Neuronal stem cell (in vitro differentiated cells): ENCODE results near the gene ADGRG6. TPM values are rescaled to one million over a fixed set of nuclear protein-coding genes. Genes with fewer than 3 reads are reported as not detected.

Experiments
- DNase-seq: peaks from one replicate; pipeline ENCODE4 v3.0.0-alpha.2; 2013; ENCODE audit warnings: low spot score
- H2AFZ ChIP-seq: one replicate; pipeline ENCODE4 v1.6.1; 2013; ENCODE audit warnings: mild to moderate bottlenecking, low read length, inconsistent platforms
- H2AK5ac ChIP-seq: 2 replicates; pipeline ENCODE4 v1.6.1; 2013; ENCODE audit warnings: low read depth, mild to moderate bottlenecking, inconsistent platforms, low read length, moderate library complexity, mixed read lengths
- H2BK120ac ChIP-seq: 2 replicates; pipeline ENCODE4 v1.6.1; 2013; ENCODE audit warnings: low read depth, mild to moderate bottlenecking, inconsistent platforms, low read length, moderate library complexity, mixed read lengths
- H2BK12ac ChIP-seq: one replicate; pipeline ENCODE4 v1.6.1; 2013; ENCODE audit warnings: low read length, inconsistent platforms
- H2BK15ac ChIP-seq: 2 replicates; pipeline ENCODE4 v1.6.1; 2013; ENCODE audit warnings: mild to moderate bottlenecking, low read length, inconsistent platforms, mixed read lengths
- H2BK5ac ChIP-seq: one replicate; pipeline ENCODE4 v1.6.1; 2013; ENCODE audit warnings: inconsistent platforms, mild to moderate bottlenecking, low read length, moderate library complexity
- H3K14ac ChIP-seq: one replicate; pipeline ENCODE4 v1.6.1; 2013; ENCODE audit warnings: low read length, inconsistent platforms
- H3K18ac ChIP-seq: 2 replicates; pipeline ENCODE4 v1.6.1; 2013; ENCODE audit warnings: low read length, inconsistent platforms
- H3K23ac ChIP-seq: 2 replicates; pipeline ENCODE4 v1.6.1; 2013; ENCODE audit warnings: low read depth, mild to moderate bottlenecking, mixed read lengths, low read length, inconsistent platforms; ENCODE audit not compliant: poor library complexity
- H3K27ac ChIP-seq: replicated peaks from 3 replicates; pipeline ENCODE4 v1.5.1; 2013; ENCODE audit warnings: low read length, inconsistent platforms
- H3K27me3 ChIP-seq, 3 experiments: 2 replicates each; pipeline ENCODE4 v1.6.1; 2013; ENCODE audit warnings: low read length in 3 of 3, mild to moderate bottlenecking in 2 of 3, inconsistent platforms in 1 of 3, low read depth in 1 of 3, mixed read lengths in 1 of 3, moderate library complexity in 1 of 3; ENCODE audit not compliant: control insufficient read depth in 3 of 3, insufficient read depth in 3 of 3
- H3K36me3 ChIP-seq, 2 donors: replicated peaks in 1 of 2; 2 replicates each; pipeline ENCODE4 v1.6.1; 2013; ENCODE audit warnings: low read length in 2 of 2; ENCODE audit not compliant: control insufficient read depth in 2 of 2, insufficient read depth in 2 of 2
- H3K4ac ChIP-seq: 2 replicates; pipeline ENCODE4 v1.6.1; 2013; ENCODE audit warnings: inconsistent platforms, mild to moderate bottlenecking, low read length, moderate library complexity
- H3K4me1 ChIP-seq, 2 donors: 1 replicate in 1 of 2; 2 replicates in 1 of 2; pipeline ENCODE4 v1.6.1; 2013; ENCODE audit warnings: low read length in 2 of 2, low read depth in 1 of 2; ENCODE audit not compliant: control insufficient read depth in 2 of 2, insufficient read depth in 1 of 2
- H3K4me2 ChIP-seq: one replicate; pipeline ENCODE4 v1.6.1; 2013; ENCODE audit warnings: mild to moderate bottlenecking, low read length, inconsistent platforms; ENCODE audit not compliant: insufficient read depth, poor library complexity, severe bottlenecking
- H3K4me3 ChIP-seq, 2 donors: 2 replicates each; pipeline ENCODE4 v1.5.1; 2013; ENCODE audit warnings: low read length in 2 of 2, mild to moderate bottlenecking in 2 of 2, inconsistent platforms in 1 of 2, moderate library complexity in 1 of 2
- H3K79me1 ChIP-seq: one replicate; pipeline ENCODE4 v1.6.1; 2013; ENCODE audit warnings: low read depth, mild to moderate bottlenecking, inconsistent platforms, low read length, moderate library complexity
- H3K9ac ChIP-seq: one replicate; pipeline ENCODE4 v1.6.1; 2013; ENCODE audit warnings: mild to moderate bottlenecking, low read depth, low read length, inconsistent platforms; ENCODE audit not compliant: poor library complexity
- H3K9me3 ChIP-seq, 2 donors: replicated peaks in 1 of 2; 2 replicates each; pipeline versions ENCODE3 to v1.6.1; 2013; ENCODE audit warnings: low read length in 2 of 2, mild to moderate bottlenecking in 2 of 2, inconsistent platforms in 1 of 2, low read depth in 1 of 2, mixed read lengths in 1 of 2, moderate library complexity in 1 of 2; ENCODE audit not compliant: control insufficient read depth in 2 of 2, insufficient read depth in 1 of 2
- H4K8ac ChIP-seq: one replicate; pipeline ENCODE4 v1.6.1; 2013; ENCODE audit warnings: low read depth, mild to moderate bottlenecking, inconsistent platforms, low read length, moderate library complexity
- H4K91ac ChIP-seq: one replicate; pipeline ENCODE4 v1.6.1; 2013; ENCODE audit warnings: low read length, low read depth, mild to moderate bottlenecking, inconsistent platforms; ENCODE audit not compliant: poor library complexity
- WGBS, 2 donors: extraction: QIAGEN DNeasy Blood & Tissue Kit; methylation state at CpG; one replicate each; pipeline ENCODE4 v1.1.7; 2013; ENCODE audit warnings: missing lambda C conversion rate in 2 of 2, mixed read lengths in 1 of 2; ENCODE audit not compliant: insufficient read length in 2 of 2, insufficient replicate concordance in 1 of 2; ENCODE audit errors: extremely low coverage in 2 of 2; 5-methylcytosine and 5-hydroxymethylcytosine counted together
- polyA plus RNA-seq, 2 experiments: library from polyadenylated mRNA; stranded (reverse); fragments of 200-250 nt; gene quantifications; one replicate each; pipeline ENCODE4 v1.2.3, GENCODE V29; 2013

The ADGRG6 gene
- polyA plus RNA-seq (2013, experiment 1 of 2) = 0.47 TPM
- polyA plus RNA-seq (2013, experiment 2 of 2) = 0.40 TPM

GRCh38 chr6:142301651-142302391 is at the start of gene ADGRG6:
Gene ADGRG6 (plus strand): TSS chr6:142302007. CDS start chr6:142302330, 323 bp downstream.
- peaks cover 0 to 14% (median 0%) of the 10 kb centered on the region in 3 experiments for H3K27me3 ChIP-seq
- peak within 1 kb of the TSS; percentile 65 to 90 for H3K4me3 ChIP-seq
- peaks cover 1 to 7% of the 10 kb centered on the region in 2 donors for H3K4me1 ChIP-seq
- no peaks in the 10 kb centered on the region for H3K9me3 ChIP-seq
- peak within 1 kb of the TSS; percentile 95 for H3K18ac ChIP-seq
- H3K4me2 ChIP-seq = peak within 1 kb of the TSS; percentile 92
- peak within 1 kb of the TSS; percentile 98 for H2AFZ ChIP-seq
- H3K9ac ChIP-seq = peak within 1 kb of the TSS; percentile 91
- peak within 1 kb of the TSS; percentile 86 for H3K23ac ChIP-seq
- no peak within 1 kb of the TSS for H4K91ac ChIP-seq
- H3K27ac ChIP-seq = no peak within 1 kb of the TSS
- peak within 1 kb of the TSS; percentile 61 for H2BK120ac ChIP-seq
- peak within 1 kb of the TSS; percentile 87 for H3K14ac ChIP-seq
- no peaks in the 10 kb centered on the region for H3K36me3 ChIP-seq
- H3K4ac ChIP-seq = no peak within 1 kb of the TSS
- H2BK15ac ChIP-seq = peak within 1 kb of the TSS; percentile 94
- H2BK5ac ChIP-seq = no peak within 1 kb of the TSS
- peak within 1 kb of the TSS; percentile 49 for H2BK12ac ChIP-seq
- DNase-seq = peak; percentile 57
- no CpG with 5 or more reads among the region's 69 CpGs for WGBS, 2 donors
- no peak within 1 kb of the TSS for H2AK5ac ChIP-seq
- H4K8ac ChIP-seq = peak within 1 kb of the TSS; percentile 52
- no peaks in the 10 kb centered on the region for H3K79me1 ChIP-seq

GRCh38 chr6:142254513-142254912 is 47.3 kb upstream of the ADGRG6 start:
- Histone ChIP-seq H3K9me3 (no peaks in the 10 kb centered on the region), H4K91ac (no peak overlapping the region), H3K27ac (no peak overlapping the region), H2AFZ (no peak overlapping the region), H3K27me3 (no peaks in the 10 kb centered on the region), H3K14ac (no peak overlapping the region), H3K18ac (no peak overlapping the region), H2BK5ac (no peak overlapping the region), H3K4me1 (no peaks in the 10 kb centered on the region), H3K79me1 (no peaks in the 10 kb centered on the region), H4K8ac (no peak overlapping the region), H3K36me3 (no peaks in the 10 kb centered on the region), H2BK12ac (no peak overlapping the region), H3K9ac (no peak overlapping the region), H3K4me3 (no peak overlapping the region), H3K4me2 (no peak overlapping the region), H3K4ac (no peak overlapping the region), H2AK5ac (no peak overlapping the region), H2BK120ac (no peak overlapping the region), H3K23ac (no peak overlapping the region), H2BK15ac (no peak overlapping the region)
- no peak for DNase-seq
- WGBS, 2 donors = no CpG with 5 or more reads among the region's 6 CpGs

- H3K9ac ChIP-seq = no peak overlapping the region
- no peak overlapping the region for H3K27ac ChIP-seq
- no peak overlapping the region for H2BK5ac ChIP-seq
- no peak overlapping the region for H4K91ac ChIP-seq
- H3K79me1 ChIP-seq = no peaks in the 10 kb centered on the region
- no peak overlapping the region for H3K4me2 ChIP-seq
- H2BK12ac ChIP-seq = no peak overlapping the region
- no peak overlapping the region for H2AFZ ChIP-seq
- H3K4me1 ChIP-seq = no peaks in the 10 kb centered on the region
- H3K18ac ChIP-seq = no peak overlapping the region
- H3K9me3 ChIP-seq = no peaks in the 10 kb centered on the region
- H3K23ac ChIP-seq = no peak overlapping the region
- no CpG with 5 or more reads among the region's 2 CpGs for WGBS, 2 donors
- H2AK5ac ChIP-seq = no peak overlapping the region
- H3K27me3 ChIP-seq = no peaks in the 10 kb centered on the region
- no peaks in the 10 kb centered on the region for H3K36me3 ChIP-seq
- H3K4me3 ChIP-seq = no peak overlapping the region
- H3K4ac ChIP-seq = no peak overlapping the region
- H2BK15ac ChIP-seq = no peak overlapping the region
- H4K8ac ChIP-seq = no peak overlapping the region
- no peak overlapping the region for H3K14ac ChIP-seq
- no peak overlapping the region for H2BK120ac ChIP-seq
- no peak for DNase-seq
These were observed 46.0 kb upstream of the ADGRG6 start for GRCh38 chr6:142255785-142256184.

- no peak overlapping the region for H3K4ac ChIP-seq
- H3K9ac ChIP-seq = no peak overlapping the region
These were observed 43.5 kb upstream of the ADGRG6 start for GRCh38 chr6:142258305-142258704.

More at GRCh38 chr6:142258305-142258704, 43.5 kb upstream of the ADGRG6 start:
- Histone ChIP-seq H3K23ac (no peak overlapping the region), H3K36me3 (no peaks in the 10 kb centered on the region), H3K4me1 (no peaks in the 10 kb centered on the region), H3K27ac (no peak overlapping the region), H3K9me3 (peaks cover 0 to 2% of the 10 kb centered on the region in 2 donors), H2BK5ac (no peak overlapping the region), H2BK15ac (no peak overlapping the region), H2BK120ac (no peak overlapping the region), H3K79me1 (no peaks in the 10 kb centered on the region), H2BK12ac (no peak overlapping the region), H3K4me3 (no peak overlapping the region), H3K27me3 (no peaks in the 10 kb centered on the region), H3K14ac (no peak overlapping the region), H4K8ac (no peak overlapping the region), H3K18ac (no peak overlapping the region), H2AK5ac (no peak overlapping the region), H3K4me2 (no peak overlapping the region), H2AFZ (no peak overlapping the region), H4K91ac (no peak overlapping the region)
- DNase-seq = no peak
- no CpG with 5 or more reads among the region's 6 CpGs for WGBS, 2 donors
